HCT116 (cell line): ENCODE results near the gene CDH13.

Source experiments
- ATF3 ChIP-seq: IDR thresholded peaks from 2 replicates; pipeline ENCODE4 v1.6.1; 2012
- CEBPB ChIP-seq: IDR thresholded peaks from 2 replicates; pipeline ENCODE4 v1.6.1; 2012; ENCODE audit warnings: low read depth
- CTCF ChIP-seq, 3 experiments: fragments of 200-600 bp in 1 of 3; sonication (generic) in 1 of 3; IDR thresholded peaks in 2 of 3; conservative IDR thresholded peaks in 1 of 3; 2 replicates each; pipeline ENCODE4 v1.5.1; 2012 to 2017; ENCODE audit warnings: low read depth in 2 of 3, low read length in 2 of 3, antibody characterized with exemption in 1 of 3, borderline replicate concordance in 1 of 3, control low read depth in 1 of 3, mild to moderate bottlenecking in 1 of 3, mixed read lengths in 1 of 3, mixed run types in 1 of 3, moderate library complexity in 1 of 3; ENCODE audit not compliant: insufficient read depth in 1 of 3
- EGR1 ChIP-seq: IDR thresholded peaks from 2 replicates; pipeline ENCODE4 v1.6.1; 2012; ENCODE audit warnings: low read depth
- EZH2 ChIP-seq: fragments of 200-600 bp; sonication (generic); IDR thresholded peaks from 2 replicates; pipeline ENCODE4 v1.6.1; 2017; ENCODE audit warnings: antibody characterized with exemption, mixed run types
- EZH2phosphoT487 ChIP-seq: fragments of 200-600 bp; IDR thresholded peaks from 2 replicates; pipeline ENCODE4 v1.6.1; 2018; ENCODE audit warnings: antibody characterized with exemption, borderline replicate concordance
- JUND ChIP-seq: IDR thresholded peaks from 2 replicates; pipeline ENCODE4 v1.6.1; 2012
- POLR2A ChIP-seq: IDR thresholded peaks from 2 replicates; pipeline ENCODE4 v1.7.0; 2011; ENCODE audit warnings: borderline replicate concordance; ENCODE audit not compliant: insufficient read depth, insufficient read length; ENCODE audit errors: extremely low read depth
- POLR2AphosphoS5 ChIP-seq: IDR thresholded peaks from 2 replicates; pipeline ENCODE4 v1.6.1; 2011; ENCODE audit warnings: mild to moderate bottlenecking, low read depth, low read length, moderate library complexity
- RAD21 ChIP-seq: IDR thresholded peaks from 2 replicates; pipeline ENCODE4 v1.6.1; 2012; ENCODE audit warnings: low read depth, mild to moderate bottlenecking
- SP1 ChIP-seq: IDR thresholded peaks from 2 replicates; pipeline ENCODE4 v1.6.1; 2012; ENCODE audit warnings: low read depth
- TCF7L2 ChIP-seq: IDR thresholded peaks from 2 replicates; pipeline ENCODE4 v1.7.0; 2011; ENCODE audit warnings: borderline replicate concordance, inconsistent platforms; ENCODE audit not compliant: insufficient read depth, insufficient read length; ENCODE audit errors: extremely low read depth
- ZBTB33 ChIP-seq: IDR thresholded peaks from 2 replicates; pipeline ENCODE4 v1.6.1; 2011; ENCODE audit warnings: mild to moderate bottlenecking, low read length, moderate library complexity; ENCODE audit not compliant: insufficient replicate concordance; ENCODE audit errors: extremely low read depth
- ZNF274 ChIP-seq: fragments of 200-500 bp; sonication (Bioruptor generic); IDR thresholded peaks from 2 replicates; pipeline ENCODE4 v1.6.1; 2014; ENCODE audit warnings: mild to moderate bottlenecking, low read depth, low read length, inconsistent platforms

- TF ChIP-seq CTCF (IDR thresholded peaks at IDR 0.05 in 2 of 3, conservative IDR thresholded peaks at IDR 0.05 in 1 of 3; ENCODE audit: borderline replicate concordance in 1 of 3, insufficient read depth in 1 of 3, low read depth in 2 of 3, low read length in 2 of 3) (no peak), POLR2A (no peak), POLR2AphosphoS5 (no peak), ZNF274 (no peak), CEBPB (no peak), EZH2 (no peak), TCF7L2 (no peak), SP1 (no peak), EZH2phosphoT487 (no peak), RAD21 (no peak), ZBTB33 (no peak), ATF3 (no peak), EGR1 (no peak), JUND (no peak)
Observed at GRCh38 chr16:82865412-82865811, 238.6 kb downstream of the CDH13 start.
